GM12892 (cell line): Measurements from ENCODE around the gene DNAJC24.

Source experiments
- DNase-seq: peaks from one replicate; pipeline ENCODE4 v3.0.0; 2011; ENCODE audit not compliant: insufficient read length
- FAIRE-seq: peaks from 2 replicates; lab custom pipeline; 2011; peaks lifted over from hg19 to GRCh38; lab: Jason Lieb, UNC
- POLR2A ChIP-seq: IDR thresholded peaks from 2 replicates; pipeline ENCODE4 v1.6.1; 2011; ENCODE audit warnings: low read depth, low read length, control low read depth
- POLR2AphosphoS5 ChIP-seq: IDR thresholded peaks from 2 replicates; pipeline ENCODE4 v1.6.1; 2011; ENCODE audit warnings: low read depth, low read length, control low read depth
- TAF1 ChIP-seq: IDR thresholded peaks from 2 replicates; pipeline ENCODE4 v1.6.1; 2011; ENCODE audit warnings: low read depth, mild to moderate bottlenecking, control low read depth, low read length, borderline replicate concordance

DNAJC24 gene

DNA sequence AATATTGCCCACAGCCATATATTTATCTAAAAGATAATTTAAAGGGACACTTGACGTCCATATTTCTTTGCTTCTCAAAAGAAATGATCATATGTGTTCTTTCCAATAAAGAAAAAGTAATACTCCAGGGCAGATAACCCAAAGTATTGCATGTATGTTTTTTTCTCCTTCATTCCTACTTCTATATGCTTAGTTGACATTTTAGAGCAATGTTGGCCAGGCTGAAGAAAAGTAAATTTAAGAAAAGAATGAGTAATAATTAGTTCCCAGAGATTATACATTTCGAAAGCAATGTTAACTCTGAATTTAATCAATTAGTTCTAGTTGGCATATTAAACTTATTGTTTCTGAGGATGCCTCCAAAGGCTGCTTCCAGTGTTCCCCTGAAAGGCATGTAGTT, 48.2 kb downstream of the DNAJC24 start:
- DNase-seq (no peak), FAIRE-seq (no peak)
- no peak for TF ChIP-seq TAF1
- TF ChIP-seq POLR2AphosphoS5 = no peak
- no peak for TF ChIP-seq POLR2A

DNA sequence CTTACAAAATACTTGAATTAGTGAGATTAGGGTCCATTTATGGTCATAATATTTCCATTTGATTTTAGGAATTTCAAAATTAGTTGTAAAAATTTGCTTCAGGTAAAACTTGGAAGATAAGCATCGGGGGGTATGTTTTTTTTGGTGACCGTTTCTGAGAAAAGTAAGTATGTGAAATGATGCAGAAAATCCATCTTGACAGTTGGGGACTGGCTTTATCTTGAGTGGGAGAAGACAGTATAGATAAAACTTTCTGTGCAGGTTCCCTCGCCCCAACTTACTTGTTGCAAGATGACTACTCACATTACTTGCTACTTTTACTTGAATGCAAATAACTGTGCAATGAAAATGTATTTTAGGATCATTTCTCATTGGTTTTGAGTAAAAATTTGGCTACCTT, 49.5 kb downstream of the DNAJC24 start:
- FAIRE-seq = no peak
- no peak for TF ChIP-seq POLR2A

DNA sequence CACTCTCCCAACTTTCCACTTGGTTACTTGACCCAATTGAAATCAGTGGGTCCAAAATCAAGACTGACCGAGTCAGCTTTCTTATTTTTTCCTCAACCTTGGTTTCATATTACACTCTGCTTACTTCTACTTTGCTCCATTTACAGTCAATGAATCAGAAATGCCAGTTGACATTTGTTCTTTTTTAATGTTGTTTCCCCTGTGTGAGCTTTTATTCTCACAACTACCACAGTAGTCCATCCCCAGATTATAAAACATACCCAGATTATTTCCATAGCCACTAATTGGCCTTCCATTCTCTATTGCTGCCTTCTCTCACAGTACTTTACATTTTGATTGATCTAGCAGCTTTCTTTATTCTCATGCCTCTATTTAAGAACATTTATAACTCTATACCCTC, 50.0 kb downstream of the DNAJC24 start:
- no peak for DNase-seq

More for the DNA sequence above, 49.5 kb downstream of the DNAJC24 start:
- DNase-seq = no peak

DNA sequence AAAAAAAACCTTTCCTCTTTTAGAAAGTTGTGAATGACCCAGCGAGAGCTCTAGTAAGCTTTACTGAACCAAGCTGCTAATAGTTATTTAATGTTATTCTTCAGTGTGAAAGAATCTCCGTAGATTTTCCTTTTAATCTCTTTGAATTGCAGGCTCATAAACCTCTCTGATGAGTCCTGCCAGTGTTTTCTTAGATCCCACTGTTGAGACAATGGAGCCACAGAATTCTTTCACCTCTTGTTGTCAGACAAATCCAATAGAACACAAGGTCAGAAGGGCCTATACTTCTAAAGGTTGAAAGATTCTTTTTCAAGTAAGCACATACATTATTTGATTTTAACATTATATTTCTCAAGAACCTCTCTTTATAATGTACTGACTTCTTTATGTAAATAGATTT, 52.2 kb downstream of the DNAJC24 start:
- no peak for TF ChIP-seq POLR2AphosphoS5
- no peak for TF ChIP-seq TAF1
- no peak for TF ChIP-seq POLR2A
- DNase-seq = no peak
- FAIRE-seq = no peak

More for the DNA sequence above, 50.0 kb downstream of the DNAJC24 start:
- TF ChIP-seq TAF1 (no peak), POLR2A (no peak), POLR2AphosphoS5 (no peak)
- no peak for FAIRE-seq

DNA sequence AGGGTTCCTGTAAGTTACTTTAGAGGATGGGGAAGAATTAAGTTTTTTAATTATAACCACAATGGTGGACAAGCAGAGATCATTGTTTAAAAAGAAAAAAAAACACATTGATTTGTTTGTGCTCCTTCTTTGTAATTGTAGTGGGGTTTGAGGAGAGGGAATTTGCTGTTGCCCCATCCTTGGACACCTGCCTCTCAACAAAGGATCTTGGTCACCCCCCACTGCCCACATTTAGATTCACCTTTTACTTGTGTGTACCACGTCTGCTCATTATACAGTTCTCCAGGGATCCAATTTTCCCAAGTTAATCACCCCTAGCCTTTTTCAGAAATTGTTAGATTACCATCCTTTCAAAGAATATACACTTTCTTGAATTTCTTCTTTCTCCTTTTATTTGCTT, 53.0 kb downstream of the DNAJC24 start:
- TF ChIP-seq TAF1 = no peak
- TF ChIP-seq POLR2AphosphoS5 = no peak
- TF ChIP-seq POLR2A = no peak
- DNase-seq (no peak), FAIRE-seq (no peak)

DNA sequence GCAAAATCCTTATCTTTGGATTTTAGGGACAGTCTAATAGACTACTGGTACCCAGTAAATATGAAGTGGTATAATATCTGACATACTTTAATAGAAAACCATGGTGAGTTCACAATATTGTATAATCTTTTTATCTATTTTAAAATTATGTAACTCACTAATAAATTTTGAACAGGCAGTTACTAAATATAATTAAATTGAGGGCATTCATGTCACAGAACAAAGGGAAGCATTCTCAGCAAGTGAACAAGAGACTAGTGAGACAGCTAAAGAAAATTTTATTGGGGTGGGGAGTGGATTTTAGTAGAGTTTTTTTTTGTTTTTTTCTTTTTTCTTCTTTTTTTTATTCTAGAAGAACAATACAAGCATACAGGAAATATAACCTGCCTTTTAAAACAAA, 55.0 kb downstream of the DNAJC24 start:
- TF ChIP-seq POLR2A = no peak
- TF ChIP-seq POLR2AphosphoS5 = no peak
- no peak for FAIRE-seq
- no peak for DNase-seq

DNA sequence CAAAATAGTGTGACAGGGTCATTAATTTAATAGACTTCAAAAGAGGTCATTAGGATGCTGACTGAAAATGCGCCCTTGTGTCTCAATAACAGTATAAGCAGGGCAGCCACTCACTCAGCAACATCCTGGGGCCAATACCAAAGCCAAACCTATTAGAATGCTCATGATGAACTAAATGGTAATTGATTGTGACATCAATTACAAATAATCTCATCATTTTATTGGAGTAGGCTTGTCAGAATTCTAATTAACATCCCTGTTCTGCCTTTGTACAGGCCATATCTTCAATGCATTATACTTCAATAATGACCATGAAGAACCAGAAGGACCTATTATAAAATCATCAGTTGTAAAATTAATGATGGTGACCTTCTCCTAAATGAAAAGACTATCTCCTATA, 64.2 kb downstream of the DNAJC24 start:
- TF ChIP-seq POLR2A (no peak), POLR2AphosphoS5 (no peak), TAF1 (no peak)
- DNase-seq (no peak), FAIRE-seq (no peak)

DNA sequence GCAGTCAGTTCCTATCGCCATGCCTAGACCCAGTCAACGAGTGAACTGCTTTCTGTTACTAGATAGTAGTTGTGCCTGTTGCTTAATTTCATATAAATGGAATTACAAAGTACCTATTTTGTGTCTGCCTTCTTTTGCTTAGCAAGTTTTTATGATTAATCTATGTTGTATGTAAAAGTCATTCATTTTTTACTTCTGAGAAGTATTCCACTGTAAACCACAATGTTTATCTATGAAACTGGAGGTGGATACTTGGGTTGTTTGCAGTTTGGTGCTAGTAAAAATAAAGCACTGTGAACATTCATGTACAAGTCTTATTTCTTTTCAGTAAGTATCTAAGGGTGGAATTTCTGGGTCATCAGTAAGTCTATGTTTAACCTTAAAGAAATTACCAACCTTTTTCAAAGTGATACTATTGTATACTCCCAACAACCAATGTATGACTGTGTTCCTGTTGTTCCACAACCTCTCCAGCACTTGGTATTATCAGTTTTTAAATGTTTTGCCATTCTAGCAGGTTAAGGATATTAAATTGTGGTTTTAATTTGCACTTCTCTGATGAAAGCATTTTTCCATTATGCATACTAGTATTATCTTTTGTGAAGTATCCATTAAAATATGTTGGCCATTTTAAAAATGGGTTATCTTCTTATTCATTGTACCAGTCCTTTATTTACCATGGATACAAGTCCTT, 68.2 kb downstream of the DNAJC24 start:
- TF ChIP-seq POLR2A = no peak
- no peak for TF ChIP-seq POLR2AphosphoS5
- TF ChIP-seq TAF1 = no peak
- FAIRE-seq (no peak), DNase-seq (no peak)

DNA sequence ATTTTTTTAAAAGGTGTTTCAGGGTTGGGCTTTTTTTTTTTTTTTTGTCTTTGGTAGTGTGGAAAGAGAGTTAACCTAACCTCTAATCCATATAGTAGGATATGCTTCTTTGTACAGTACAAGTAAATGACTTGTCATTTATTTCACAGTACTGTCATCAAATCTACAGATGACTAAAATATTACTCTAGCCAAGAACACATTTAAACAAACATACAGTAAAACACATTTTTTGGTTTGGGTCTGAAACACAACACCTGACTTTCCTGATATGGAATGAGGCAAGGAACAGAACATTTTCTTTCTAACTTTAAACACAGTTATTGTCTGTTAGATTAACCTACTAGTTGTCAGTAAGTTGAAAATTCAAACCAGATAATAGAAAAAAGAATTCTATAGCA, 71.6 kb downstream of the DNAJC24 start:
- FAIRE-seq = peak; percentile 76
- TF ChIP-seq TAF1 (no peak), POLR2A (no peak), POLR2AphosphoS5 (no peak)
- no peak for DNase-seq

DNA sequence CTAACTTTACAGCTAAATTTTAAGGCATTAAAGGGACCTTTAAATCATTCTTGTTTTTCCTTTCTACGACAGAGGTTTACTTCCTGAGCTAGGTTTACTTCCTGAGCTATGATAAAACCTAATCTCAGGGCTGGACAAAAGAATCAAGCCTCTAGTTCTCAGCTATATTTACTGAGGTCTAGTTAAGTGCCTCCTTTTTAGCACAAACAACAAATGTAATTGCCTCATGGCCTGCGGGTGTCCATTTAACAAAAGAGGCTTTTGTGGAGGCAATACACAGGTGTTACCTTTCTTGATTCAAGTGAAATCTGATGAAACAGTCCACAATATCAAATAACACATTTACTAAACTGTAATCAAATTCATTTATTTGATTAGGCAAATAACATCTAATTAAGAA, 72.4 kb downstream of the DNAJC24 start:
- TF ChIP-seq POLR2AphosphoS5 = no peak
- no peak for TF ChIP-seq POLR2A
- no peak for TF ChIP-seq TAF1
- FAIRE-seq (peak; percentile 5), DNase-seq (no peak)

DNA sequence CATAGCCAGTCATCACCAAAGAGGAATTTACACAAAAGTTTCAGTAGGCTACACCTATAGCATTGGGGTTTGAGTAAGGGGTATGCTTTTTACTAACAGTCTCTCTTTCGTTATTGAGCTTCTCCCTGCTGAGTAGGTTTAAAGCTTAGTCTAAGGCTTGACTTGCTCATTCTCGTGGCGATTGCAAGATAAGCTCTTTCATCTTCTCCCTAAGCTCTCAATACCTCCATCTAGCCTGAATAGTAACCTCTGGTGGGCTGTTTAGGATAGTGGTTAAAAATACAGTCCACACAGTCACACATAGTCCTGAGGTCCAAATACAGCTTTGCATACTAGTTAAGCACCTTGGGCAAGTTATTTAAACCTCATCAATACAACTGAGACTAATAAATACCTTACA, 74.1 kb downstream of the DNAJC24 start:
- FAIRE-seq = no peak
- DNase-seq = no peak
- TF ChIP-seq POLR2A (no peak), TAF1 (no peak), POLR2AphosphoS5 (no peak)

DNA sequence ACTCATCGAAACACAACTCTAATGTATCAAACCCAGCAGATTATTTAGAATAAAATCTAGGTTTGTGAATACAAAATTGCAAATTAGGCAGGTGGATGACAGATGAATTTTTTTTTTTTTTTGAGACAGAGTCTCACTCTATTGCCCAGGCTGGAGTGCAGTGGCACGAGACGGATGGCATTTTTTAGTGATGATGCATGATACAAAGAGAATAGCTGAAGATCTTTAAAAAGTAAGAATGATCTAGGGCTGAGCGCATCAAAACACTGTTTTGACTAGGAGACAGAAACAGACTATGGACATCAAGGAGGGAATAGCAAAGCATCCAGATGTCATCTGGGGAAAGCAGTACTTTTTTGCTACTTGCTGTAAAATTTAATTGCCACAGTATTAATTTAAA, 76.0 kb downstream of the DNAJC24 start:
- no peak for TF ChIP-seq TAF1
- TF ChIP-seq POLR2A = no peak
- no peak for TF ChIP-seq POLR2AphosphoS5
- no peak for FAIRE-seq

More for the DNA sequence above, 76.0 kb downstream of the DNAJC24 start:
- DNase-seq = no peak
